A673 (cell line): ENCODE results near the gene NOL12. TPM values are rescaled to one million over a fixed set of nuclear protein-coding genes. Genes with fewer than 3 reads are reported as not detected.
"Not testable (repeated sequence)": the region's sequence is repeated elsewhere in the genome, so short reads cannot be mapped to it uniquely, and the experiment has no call there.

ENCODE experiments used
- BruUV-seq: library from RNA; stranded (reverse); fragments of 400-500 nt; replicated peaks from 2 replicates; lab custom pipeline; 2021; lab: Mats Ljungman, UMichigan
- CTCF ChIA-PET: fragments of 300-600 bp; sonication (Branson Sonifier 250); formaldehyde crosslinking; loops from one replicate; lab custom pipeline; 2022; ENCODE audit warnings: antibody characterized with exemption; lab: Charles Lee
- POLR2A ChIA-PET: fragments of 300-600 bp; sonication (Branson Sonifier 250); formaldehyde crosslinking; loops from one replicate; lab custom pipeline; 2022; ENCODE audit warnings: antibody characterized with exemption; ENCODE audit not compliant: low non-redundant PET; lab: Charles Lee
- DNase-seq: peaks from one replicate; pipeline ENCODE4 v3.0.0-alpha.2; 2015; ENCODE audit warnings: low spot score
- H3K27ac ChIP-seq: fragments of 200-600 bp; sonication (generic); 2 replicates; pipeline ENCODE4 v1.5.1; 2016; ENCODE audit warnings: mixed run types, low read depth, mild to moderate bottlenecking, mixed read lengths, antibody characterized with exemption, low read length; ENCODE audit not compliant: poor library complexity, severe bottlenecking
- H3K27me3 ChIP-seq: fragments of 200-600 bp; sonication (generic); replicated peaks from 2 replicates; pipeline ENCODE4 v1.6.1; 2017; ENCODE audit warnings: mixed run types, low read depth, mild to moderate bottlenecking, mixed read lengths, antibody characterized with exemption, low read length; ENCODE audit not compliant: insufficient read depth, poor library complexity
- H3K36me3 ChIP-seq: fragments of 200-600 bp; sonication (generic); 2 replicates; pipeline ENCODE4 v1.6.1; 2016; ENCODE audit warnings: mixed run types, mild to moderate bottlenecking, mixed read lengths, antibody characterized with exemption, low read length; ENCODE audit not compliant: insufficient read depth, poor library complexity, severe bottlenecking
- H3K4me1 ChIP-seq: fragments of 200-600 bp; sonication (generic); 2 replicates; pipeline ENCODE4 v1.6.1; 2017; ENCODE audit warnings: mixed run types, mild to moderate bottlenecking, mixed read lengths, antibody characterized with exemption, low read length; ENCODE audit not compliant: insufficient read depth, poor library complexity, severe bottlenecking
- H3K4me3 ChIP-seq: fragments of 200-600 bp; sonication (generic); 2 replicates; pipeline ENCODE4 v1.5.1; 2016; ENCODE audit warnings: low read depth, mixed run types, mild to moderate bottlenecking, mixed read lengths, low read length; ENCODE audit not compliant: poor library complexity, severe bottlenecking
- H3K9me3 ChIP-seq: fragments of 200-600 bp; sonication (generic); 2 replicates; pipeline ENCODE4 v1.6.1; 2016; ENCODE audit warnings: mixed run types, low read depth, mild to moderate bottlenecking, mixed read lengths, antibody characterized with exemption, low read length; ENCODE audit not compliant: poor library complexity, severe bottlenecking
- CTCF ChIP-seq: fragments of 300-800, 200-600 bp; sonication (generic); conservative IDR thresholded peaks from 2 replicates; pipeline ENCODE4 v1.5.1; 2017; ENCODE audit warnings: low read depth, mild to moderate bottlenecking, antibody characterized with exemption, low read length, moderate library complexity, mixed read lengths
- EZH2 ChIP-seq: fragments of 200-600 bp; sonication (generic); IDR thresholded peaks from 2 replicates; pipeline ENCODE4 v1.6.1; 2017; ENCODE audit warnings: borderline replicate concordance, low read depth, mild to moderate bottlenecking, mixed read lengths, antibody characterized with exemption, low read length; ENCODE audit not compliant: poor library complexity, severe bottlenecking
- intact Hi-C: fragments of 100-400 bp; cut with micrococcal nuclease; formaldehyde crosslinking; loops from one replicate; pipeline ENCODE4 v1.10.0; 2022; ENCODE audit not compliant: unreplicated experiment
- total RNA-seq: library from RNA; stranded (reverse); gene quantifications from 2 replicates; pipeline ENCODE4 v1.2.3, GENCODE V29; 2021

Gene NOL12
- total RNA-seq, 1 experiment from 2014 or later = 51.9 TPM

- ChIA-PET POLR2A (interaction anchor here (0.5 kb wide), 1 partner anchor 7 kb away, joined by 9 read pairs; no protein-coding TSS in a partner anchor), CTCF (no interaction called here)
- Histone ChIP-seq H3K4me3 (no peak overlapping the region), H3K27me3 (no peaks in the 10 kb centered on the region), H3K9me3 (no peaks in the 10 kb centered on the region), H3K27ac (no peak overlapping the region), H3K36me3 (no peaks in the 10 kb centered on the region), H3K4me1 (peaks cover 6% of the 10 kb centered on the region)
- no peak for DNase-seq
- no TSS peak for BruUV-seq
- TF ChIP-seq CTCF (no peak), EZH2 (no peak)
- intact Hi-C loops = no loop called here
Observed at GRCh38 chr22:37655252-37655563, 30.9 kb upstream of the NOL12 start.

- intact Hi-C loops, BruUV-seq, H3K4me3 ChIP-seq, H3K9me3 ChIP-seq, H3K27me3 ChIP-seq, POLR2A ChIA-PET, CTCF ChIA-PET, H3K36me3 ChIP-seq, DNase-seq, H3K27ac ChIP-seq: not testable (repeated sequence)
- peaks cover 20% of the 10 kb centered on the region for H3K4me1 ChIP-seq
Observed at GRCh38 chr22:37656583-37656982, 29.6 kb upstream of the NOL12 start.

GRCh38 chr22:37657590-37658132 is 28.5 kb upstream of the NOL12 start:
- Histone ChIP-seq H3K9me3 (no peaks in the 10 kb centered on the region), H3K27ac (peak overlapping the region; percentile 51), H3K27me3 (no peaks in the 10 kb centered on the region), H3K36me3 (no peaks in the 10 kb centered on the region), H3K4me1 (peaks cover 21% of the 10 kb centered on the region), H3K4me3 (peak overlapping the region; percentile 85)
- ChIA-PET CTCF (interaction anchor here (0.7 to 2.3 kb wide), 5 partner anchors 14 to 163 kb away, joined by 3 to 39 read pairs (median 4); no protein-coding TSS in a partner anchor), POLR2A (interaction anchor here (0.6 kb wide), 3 partner anchors 131 to 356 kb away, joined by 3 to 6 read pairs (median 3); no protein-coding TSS in a partner anchor)
- intact Hi-C loops = no loop called here
- DNase-seq = no peak
- TF ChIP-seq CTCF (no peak), EZH2 (no peak)
- no TSS peak for BruUV-seq
